ENCODE results near the gene FOXS1. TPM values are rescaled to one million over a fixed set of nuclear protein-coding genes. Genes with fewer than 3 reads are reported as not detected.
A peak's percentile ranks its signal among the peaks of the same experiment; 100 is the strongest.

The FOXS1 gene
- total RNA-seq, 1 experiment from 2014 or later = 6.3 TPM

DNA sequence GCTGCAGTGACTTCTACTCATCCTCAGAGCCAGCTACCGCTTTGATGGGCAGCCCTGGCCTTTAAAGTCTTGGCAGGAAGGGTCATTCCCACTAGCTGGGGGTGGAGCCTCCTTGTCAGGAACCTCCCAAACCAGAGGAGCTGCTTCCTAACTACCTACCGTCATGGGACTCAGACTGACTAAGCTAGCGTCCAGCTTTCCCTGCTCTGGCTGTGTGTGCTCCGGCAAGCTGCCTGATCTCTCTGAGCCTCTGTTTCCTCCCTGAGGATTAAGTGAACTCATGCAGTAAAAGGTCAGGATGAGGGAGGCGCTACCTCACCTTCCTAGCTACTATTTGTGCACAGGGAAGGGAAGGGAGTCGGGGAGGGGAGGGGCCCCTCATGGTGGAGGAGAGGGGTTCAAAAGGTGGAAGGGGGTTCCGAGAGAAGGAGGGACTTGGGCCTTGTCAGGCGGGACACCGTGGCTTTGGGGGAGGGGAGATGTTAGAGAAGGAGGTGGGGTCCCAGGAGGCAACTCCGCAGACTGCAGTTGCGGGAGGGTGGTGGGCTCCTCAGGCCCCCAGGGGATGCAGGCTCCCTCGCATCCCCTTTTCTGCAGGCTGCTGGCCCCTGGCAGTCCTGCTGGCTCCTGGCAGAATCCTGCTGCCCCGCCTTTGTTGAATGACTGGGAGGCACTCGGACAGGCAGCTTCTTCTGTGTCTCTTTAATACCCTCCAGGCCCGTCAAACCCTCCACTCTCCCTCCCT is 15.2 kb upstream of the FOXS1 start:
- ATAC-seq = peak; percentile 44

DNA sequence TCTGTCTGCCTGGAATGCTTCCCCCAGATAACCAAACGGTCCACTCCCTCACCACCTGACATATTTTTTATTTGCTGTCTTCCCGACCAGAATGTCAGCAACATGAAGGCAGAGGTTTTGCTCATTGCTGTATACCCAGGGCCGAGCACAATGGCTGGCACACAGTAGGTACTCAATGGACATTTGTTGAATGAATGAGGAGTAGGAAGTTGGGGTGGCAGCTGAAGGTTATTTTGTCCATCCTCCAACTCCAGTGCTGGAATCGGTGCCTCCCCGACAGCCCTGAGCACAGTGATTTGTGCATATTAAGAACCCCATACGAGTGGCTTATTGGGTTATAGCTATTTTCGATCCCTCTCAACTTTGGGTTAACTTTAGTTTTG is 14.6 kb upstream of the FOXS1 start:
- TF ChIP-seq POLR2AphosphoS5 (IDR thresholded peaks at IDR 0.05; ENCODE audit: low read depth, low read length) (no peak), TCF7L2 (IDR thresholded peaks at IDR 0.05; ENCODE audit: low read depth, low read length) (no peak), SIN3A (IDR thresholded peaks at IDR 0.05; ENCODE audit: borderline replicate concordance, insufficient read depth, low read depth, low read length) (no peak)
- TF ChIP-seq, protein P1, sequence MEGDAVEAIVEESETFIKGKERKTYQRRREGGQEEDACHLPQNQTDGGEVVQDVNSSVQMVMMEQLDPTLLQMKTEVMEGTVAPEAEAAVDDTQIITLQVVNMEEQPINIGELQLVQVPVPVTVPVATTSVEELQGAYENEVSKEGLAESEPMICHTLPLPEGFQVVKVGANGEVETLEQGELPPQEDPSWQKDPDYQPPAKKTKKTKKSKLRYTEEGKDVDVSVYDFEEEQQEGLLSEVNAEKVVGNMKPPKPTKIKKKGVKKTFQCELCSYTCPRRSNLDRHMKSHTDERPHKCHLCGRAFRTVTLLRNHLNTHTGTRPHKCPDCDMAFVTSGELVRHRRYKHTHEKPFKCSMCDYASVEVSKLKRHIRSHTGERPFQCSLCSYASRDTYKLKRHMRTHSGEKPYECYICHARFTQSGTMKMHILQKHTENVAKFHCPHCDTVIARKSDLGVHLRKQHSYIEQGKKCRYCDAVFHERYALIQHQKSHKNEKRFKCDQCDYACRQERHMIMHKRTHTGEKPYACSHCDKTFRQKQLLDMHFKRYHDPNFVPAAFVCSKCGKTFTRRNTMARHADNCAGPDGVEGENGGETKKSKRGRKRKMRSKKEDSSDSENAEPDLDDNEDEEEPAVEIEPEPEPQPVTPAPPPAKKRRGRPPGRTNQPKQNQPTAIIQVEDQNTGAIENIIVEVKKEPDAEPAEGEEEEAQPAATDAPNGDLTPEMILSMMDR (IDR thresholded peaks at IDR 0.05) = no peak
- TF ChIP-seq, protein P2, sequence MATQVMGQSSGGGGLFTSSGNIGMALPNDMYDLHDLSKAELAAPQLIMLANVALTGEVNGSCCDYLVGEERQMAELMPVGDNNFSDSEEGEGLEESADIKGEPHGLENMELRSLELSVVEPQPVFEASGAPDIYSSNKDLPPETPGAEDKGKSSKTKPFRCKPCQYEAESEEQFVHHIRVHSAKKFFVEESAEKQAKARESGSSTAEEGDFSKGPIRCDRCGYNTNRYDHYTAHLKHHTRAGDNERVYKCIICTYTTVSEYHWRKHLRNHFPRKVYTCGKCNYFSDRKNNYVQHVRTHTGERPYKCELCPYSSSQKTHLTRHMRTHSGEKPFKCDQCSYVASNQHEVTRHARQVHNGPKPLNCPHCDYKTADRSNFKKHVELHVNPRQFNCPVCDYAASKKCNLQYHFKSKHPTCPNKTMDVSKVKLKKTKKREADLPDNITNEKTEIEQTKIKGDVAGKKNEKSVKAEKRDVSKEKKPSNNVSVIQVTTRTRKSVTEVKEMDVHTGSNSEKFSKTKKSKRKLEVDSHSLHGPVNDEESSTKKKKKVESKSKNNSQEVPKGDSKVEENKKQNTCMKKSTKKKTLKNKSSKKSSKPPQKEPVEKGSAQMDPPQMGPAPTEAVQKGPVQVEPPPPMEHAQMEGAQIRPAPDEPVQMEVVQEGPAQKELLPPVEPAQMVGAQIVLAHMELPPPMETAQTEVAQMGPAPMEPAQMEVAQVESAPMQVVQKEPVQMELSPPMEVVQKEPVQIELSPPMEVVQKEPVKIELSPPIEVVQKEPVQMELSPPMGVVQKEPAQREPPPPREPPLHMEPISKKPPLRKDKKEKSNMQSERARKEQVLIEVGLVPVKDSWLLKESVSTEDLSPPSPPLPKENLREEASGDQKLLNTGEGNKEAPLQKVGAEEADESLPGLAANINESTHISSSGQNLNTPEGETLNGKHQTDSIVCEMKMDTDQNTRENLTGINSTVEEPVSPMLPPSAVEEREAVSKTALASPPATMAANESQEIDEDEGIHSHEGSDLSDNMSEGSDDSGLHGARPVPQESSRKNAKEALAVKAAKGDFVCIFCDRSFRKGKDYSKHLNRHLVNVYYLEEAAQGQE (IDR thresholded peaks at IDR 0.05; ENCODE audit: insufficient read depth in 1 of 2, low read depth in 2 of 2, low read length in 1 of 2) = no peak
- CTCF ChIA-PET = interaction anchor here (1.2 kb wide), 1 partner anchor 92 kb away, joined by 5 read pairs; the partner anchor contains the start of gene PDRG1
- no TSS peak for BruUV-seq (replicated peaks)

More for the DNA sequence above, 15.2 kb upstream of the FOXS1 start:
- POLR2A ChIA-PET = interaction anchor here (0.6 to 0.7 kb wide), 2 partner anchors 10 to 121 kb away, joined by 3 read pairs; no protein-coding TSS in a partner anchor
- Histone ChIP-seq H3K36me3 (ENCODE audit: control insufficient read depth, insufficient read depth, low read length) (no peaks in the 10 kb centered on the region), H3K27ac (ENCODE audit: low read length) (peak overlapping the region; percentile 4), H3K4me3 (ENCODE audit: low read depth in 2 of 2, low read length in 2 of 2) (peak overlapping the region; percentile 49 to 71), H3K4me1 (ENCODE audit: control insufficient read depth, insufficient read depth, low read length) (peaks cover 18% of the 10 kb centered on the region), H3K9me3 (ENCODE audit: control insufficient read depth, insufficient read depth, low read depth, low read length) (no peaks in the 10 kb centered on the region), H3K27me3 (ENCODE audit: control insufficient read depth, insufficient read depth, low read length) (no peaks in the 10 kb centered on the region)
- DNase-seq (ENCODE audit: low read depth, low spot score) = no peak
- intact Hi-C loops (cut with micrococcal nuclease; ENCODE audit: unreplicated experiment) (no loop called here), in situ Hi-C loops (cut with HindIII; ENCODE audit: low pct_unique_long_range_greater_than_20kb, low sequenced_read_pairs) (no loop called here)
- CTCF ChIA-PET = interaction anchor here (1.2 kb wide), 1 partner anchor 91 kb away, joined by 5 read pairs; the partner anchor contains the start of gene PDRG1
- no TSS peak for BruUV-seq (replicated peaks)
- no peak for TF ChIP-seq POLR2AphosphoS5 (IDR thresholded peaks at IDR 0.05; ENCODE audit: low read depth, low read length)
- TF ChIP-seq, protein P1 (IDR thresholded peaks at IDR 0.05) = no peak
- TF ChIP-seq SIN3A (IDR thresholded peaks at IDR 0.05; ENCODE audit: borderline replicate concordance, insufficient read depth, low read depth, low read length) = no peak
- no peak for TF ChIP-seq TCF7L2 (IDR thresholded peaks at IDR 0.05; ENCODE audit: low read depth, low read length)
- TF ChIP-seq, protein P2 (IDR thresholded peaks at IDR 0.05; ENCODE audit: insufficient read depth in 1 of 2, low read depth in 2 of 2, low read length in 1 of 2) = no peak

More for the DNA sequence above, 14.6 kb upstream of the FOXS1 start:
- Histone ChIP-seq H3K36me3 (ENCODE audit: control insufficient read depth, insufficient read depth, low read length) (no peaks in the 10 kb centered on the region), H3K27ac (ENCODE audit: low read length) (no peak overlapping the region), H3K27me3 (ENCODE audit: control insufficient read depth, insufficient read depth, low read length) (no peaks in the 10 kb centered on the region), H3K4me1 (ENCODE audit: control insufficient read depth, insufficient read depth, low read length) (peaks cover 18% of the 10 kb centered on the region), H3K4me3 (ENCODE audit: low read depth in 2 of 2, low read length in 2 of 2) (no peak overlapping the region), H3K9me3 (ENCODE audit: control insufficient read depth, insufficient read depth, low read depth, low read length) (no peaks in the 10 kb centered on the region)
- ATAC-seq (no peak), DNase-seq (ENCODE audit: low read depth, low spot score) (no peak)
- in situ Hi-C loops (cut with HindIII; ENCODE audit: low pct_unique_long_range_greater_than_20kb, low sequenced_read_pairs) (no loop called here), intact Hi-C loops (cut with micrococcal nuclease; ENCODE audit: unreplicated experiment) (no loop called here)
- POLR2A ChIA-PET = interaction anchor here (0.6 to 0.7 kb wide), 2 partner anchors 9 to 121 kb away, joined by 3 read pairs; no protein-coding TSS in a partner anchor

Measured in Panc1 (cell line).